GM19193 (cell line): Measurements from ENCODE around the gene ARAF.

Experiments
- POLR2A ChIP-seq: IDR thresholded peaks from 4 replicates; pipeline ENCODE4 v1.6.1; 2011; ENCODE audit not compliant: insufficient read depth, insufficient read length; ENCODE audit errors: extremely low read depth

ARAF gene

DNA sequence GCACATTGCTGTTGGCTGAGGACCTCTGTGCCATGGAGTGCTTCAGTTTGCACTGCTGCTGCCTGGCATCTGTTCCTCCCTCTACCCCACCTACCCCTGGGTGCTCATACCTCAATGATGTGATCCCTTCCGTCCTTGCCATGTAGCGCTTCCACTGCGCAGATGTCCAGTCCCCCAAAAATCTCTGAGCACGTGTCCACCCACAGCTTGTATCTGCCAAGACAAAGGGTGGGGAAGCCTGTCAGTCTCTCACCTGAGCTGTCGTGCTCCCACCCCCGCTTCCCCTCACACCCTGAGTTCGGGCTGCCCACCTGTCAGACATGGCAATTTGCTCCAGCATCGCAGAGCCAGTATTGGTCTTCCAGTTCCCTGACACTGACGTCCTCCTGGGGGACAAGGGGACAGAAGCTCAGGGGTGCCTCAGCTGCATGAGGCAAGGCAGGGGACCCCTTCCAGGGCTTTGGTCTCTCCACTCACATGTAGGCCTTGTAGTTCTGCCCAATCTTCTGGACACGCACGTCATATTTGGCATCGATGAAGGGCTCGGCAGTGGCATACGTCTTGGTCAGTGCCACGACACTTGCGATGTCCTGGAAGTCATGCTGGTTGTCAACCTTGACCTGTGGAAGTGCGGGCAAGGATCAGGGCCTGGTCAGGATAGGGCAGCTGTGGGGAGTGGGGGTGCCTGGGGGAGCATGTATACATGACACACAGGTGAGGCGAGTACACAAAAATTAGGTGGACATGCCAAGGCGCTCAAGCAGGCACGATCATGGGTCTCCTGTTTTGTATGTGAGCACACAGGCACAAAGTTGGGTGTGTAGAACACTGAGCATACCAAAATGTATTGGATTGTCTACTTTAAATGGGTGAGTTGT is 15.3 kb downstream of the ARAF start:
- no peak for TF ChIP-seq POLR2A

DNA sequence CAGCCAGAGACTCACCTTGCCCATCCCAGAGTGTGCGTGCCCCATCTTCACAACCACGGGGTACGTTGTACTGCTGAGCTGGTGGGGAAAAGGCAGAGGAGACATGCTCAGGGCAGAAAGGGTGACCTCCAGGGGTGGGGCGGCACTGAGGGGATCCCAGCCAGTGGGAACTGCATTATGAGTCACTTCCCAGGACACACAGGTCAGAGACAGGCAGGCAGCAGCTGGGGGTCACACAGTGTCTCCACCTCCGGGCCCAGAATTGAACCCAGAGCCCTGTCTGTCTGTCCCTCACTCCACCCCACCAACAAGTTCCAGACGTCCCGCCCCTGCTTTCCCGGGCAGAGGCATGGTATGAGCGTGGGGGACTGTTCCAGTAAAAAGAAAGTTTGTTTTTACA is 16.4 kb downstream of the ARAF start:
- TF ChIP-seq POLR2A = no peak

DNA sequence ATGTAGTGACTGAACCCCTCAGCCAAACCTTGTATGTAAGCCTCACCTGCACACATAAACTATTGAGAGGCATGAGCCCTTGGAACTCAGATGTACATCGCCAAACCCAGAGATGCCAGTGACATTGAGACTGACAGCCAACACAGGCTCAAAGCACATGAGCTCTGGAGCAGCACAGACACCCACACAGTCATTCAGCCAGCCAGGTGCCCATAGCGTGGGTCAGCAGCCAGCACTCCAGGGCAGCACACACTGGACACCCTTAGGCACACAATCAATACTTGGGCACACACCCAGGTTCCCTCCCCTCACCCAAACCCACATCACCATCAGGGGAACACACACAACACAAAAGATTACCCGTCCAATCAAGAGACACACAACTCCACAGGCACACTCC is 16.9 kb downstream of the ARAF start:
- no peak for TF ChIP-seq POLR2A

DNA sequence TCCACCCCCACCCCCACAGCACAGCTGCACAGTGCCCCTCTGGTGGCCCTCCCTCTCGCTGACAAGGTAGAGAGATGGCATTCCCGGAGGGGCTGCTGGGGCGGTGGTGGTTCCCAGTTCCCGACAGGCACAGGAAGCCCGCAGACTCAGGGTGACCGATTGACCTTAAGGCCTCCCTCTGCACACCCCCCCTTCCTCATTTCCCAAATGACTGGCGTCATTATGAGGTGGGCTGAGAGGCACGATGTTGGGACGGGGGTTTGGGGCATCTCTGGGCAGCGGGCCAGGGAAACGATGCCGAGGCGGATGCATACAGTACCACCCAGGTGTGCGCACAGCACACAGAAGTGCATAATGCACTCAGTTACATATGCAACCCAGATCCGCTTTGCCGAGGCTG is 17.7 kb downstream of the ARAF start:
- TF ChIP-seq POLR2A = no peak

DNA sequence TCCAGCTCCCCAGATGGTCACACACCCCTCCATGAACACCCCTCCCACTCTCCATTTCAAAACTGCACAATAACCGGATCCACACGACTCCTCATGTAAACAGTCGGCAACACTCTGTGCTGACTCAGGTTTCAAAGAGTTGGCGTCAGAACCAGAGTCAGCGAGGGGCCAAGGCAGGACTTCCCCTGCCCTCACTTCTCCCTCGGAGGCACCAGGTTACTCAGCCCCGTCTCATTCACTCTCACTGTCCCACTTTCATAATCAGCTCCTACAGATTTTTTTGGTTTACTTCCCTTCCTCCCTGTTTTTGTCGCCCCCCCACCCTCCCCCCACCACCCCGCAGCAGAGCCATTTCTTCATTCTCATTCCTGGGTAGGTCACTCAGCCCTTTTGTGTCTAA is 18.5 kb downstream of the ARAF start:
- no peak for TF ChIP-seq POLR2A

DNA sequence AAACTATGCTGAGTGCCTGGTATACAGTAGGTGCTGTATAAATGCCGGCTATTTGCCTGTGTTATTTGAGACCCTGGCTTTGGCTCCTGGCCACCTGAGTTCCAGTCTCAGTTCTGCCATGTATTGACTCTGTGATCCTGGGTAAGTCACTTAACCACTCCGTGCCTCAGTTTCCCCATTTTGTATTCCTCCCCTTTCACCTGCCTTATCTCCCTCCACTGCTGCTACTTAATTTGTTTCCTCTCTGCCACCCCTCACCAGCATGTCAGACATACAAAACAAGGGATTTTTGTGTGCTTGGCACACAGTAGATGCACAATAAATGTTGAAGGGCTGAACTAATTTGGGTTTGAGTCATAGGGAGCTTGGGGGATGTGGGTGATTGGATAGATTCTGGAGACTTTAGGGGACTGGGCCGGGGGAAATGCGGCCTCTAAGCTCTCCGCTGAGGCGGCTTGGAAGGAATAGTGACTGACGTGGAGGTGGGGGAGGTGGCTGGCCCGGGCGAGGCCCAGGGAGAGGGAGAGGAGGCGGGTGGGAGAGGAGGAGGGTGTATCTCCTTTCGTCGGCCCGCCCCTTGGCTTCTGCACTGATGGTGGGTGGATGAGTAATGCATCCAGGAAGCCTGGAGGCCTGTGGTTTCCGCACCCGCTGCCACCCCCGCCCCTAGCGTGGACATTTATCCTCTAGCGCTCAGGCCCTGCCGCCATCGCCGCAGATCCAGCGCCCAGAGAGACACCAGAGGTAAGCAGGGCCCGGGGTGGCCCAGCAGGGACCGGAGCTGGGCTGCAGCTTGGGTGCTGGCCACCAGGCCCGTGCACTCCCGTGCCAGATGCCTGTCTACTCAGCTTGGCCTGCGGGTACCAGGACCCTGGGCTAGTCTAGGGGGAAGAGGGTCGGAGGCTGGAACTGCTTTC is 21.0 kb downstream of the ARAF start, which contains the start of gene TIMP1:
Gene TIMP1 (plus strand): TSS at position 706 of the 917 bp plus-strand sequence. CDS start 980 bp downstream, outside the sequence.
- TF ChIP-seq POLR2A = peak; percentile 56

DNA sequence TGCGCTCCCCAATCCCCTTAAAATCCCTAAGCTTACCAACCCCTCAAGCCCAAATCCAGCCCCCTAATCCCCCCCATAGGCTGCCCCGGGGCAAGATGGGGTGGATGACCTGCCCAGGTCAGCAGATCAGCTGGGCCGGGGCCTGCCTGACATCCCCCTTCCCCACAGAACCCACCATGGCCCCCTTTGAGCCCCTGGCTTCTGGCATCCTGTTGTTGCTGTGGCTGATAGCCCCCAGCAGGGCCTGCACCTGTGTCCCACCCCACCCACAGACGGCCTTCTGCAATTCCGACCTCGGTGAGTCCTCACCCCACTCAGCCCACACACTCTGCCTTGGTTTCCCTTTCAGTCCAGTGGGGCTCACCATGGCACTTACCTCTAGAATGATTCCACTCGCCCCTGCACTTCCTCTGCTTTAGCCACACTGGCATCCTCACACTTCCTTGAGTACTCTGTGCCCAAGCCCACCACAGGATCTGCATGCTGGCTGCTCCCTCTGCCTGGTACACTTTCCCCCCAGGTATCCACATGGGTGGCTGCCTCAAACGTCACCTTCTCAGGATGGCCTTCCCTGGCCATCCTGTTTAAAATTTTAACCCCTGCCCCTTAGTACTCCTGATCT is 22.3 kb downstream of the ARAF start:
- no peak for TF ChIP-seq POLR2A

DNA sequence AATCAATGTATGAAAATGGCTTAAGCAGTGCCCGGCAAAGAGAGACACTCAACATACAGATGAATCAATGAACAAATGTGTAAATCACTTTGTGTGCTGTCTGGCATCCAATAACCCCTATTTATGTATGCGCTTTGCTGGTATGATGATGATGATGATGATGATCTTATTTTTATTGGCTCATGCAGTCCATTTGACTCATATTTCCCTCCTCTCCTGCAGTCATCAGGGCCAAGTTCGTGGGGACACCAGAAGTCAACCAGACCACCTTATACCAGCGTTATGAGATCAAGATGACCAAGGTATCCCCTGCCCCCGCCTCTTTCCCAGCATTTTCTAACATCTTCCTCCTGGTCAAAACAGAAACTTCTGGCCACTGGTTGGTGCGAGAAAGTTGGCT is 23.7 kb downstream of the ARAF start:
- no peak for TF ChIP-seq POLR2A

DNA sequence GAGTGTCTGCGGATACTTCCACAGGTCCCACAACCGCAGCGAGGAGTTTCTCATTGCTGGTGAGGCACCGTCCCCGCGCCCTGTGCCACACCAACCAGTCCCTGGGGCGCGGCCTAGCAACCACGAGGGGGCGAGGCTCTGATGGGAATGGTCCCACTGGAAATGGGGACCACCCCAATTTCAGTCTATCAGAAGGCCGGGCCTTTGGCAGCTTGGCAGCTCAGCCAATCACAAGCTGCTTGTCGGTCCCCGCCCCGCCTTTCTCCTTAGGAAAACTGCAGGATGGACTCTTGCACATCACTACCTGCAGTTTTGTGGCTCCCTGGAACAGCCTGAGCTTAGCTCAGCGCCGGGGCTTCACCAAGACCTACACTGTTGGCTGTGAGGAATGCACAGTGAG is 24.3 kb downstream of the ARAF start:
- TF ChIP-seq POLR2A = no peak

DNA sequence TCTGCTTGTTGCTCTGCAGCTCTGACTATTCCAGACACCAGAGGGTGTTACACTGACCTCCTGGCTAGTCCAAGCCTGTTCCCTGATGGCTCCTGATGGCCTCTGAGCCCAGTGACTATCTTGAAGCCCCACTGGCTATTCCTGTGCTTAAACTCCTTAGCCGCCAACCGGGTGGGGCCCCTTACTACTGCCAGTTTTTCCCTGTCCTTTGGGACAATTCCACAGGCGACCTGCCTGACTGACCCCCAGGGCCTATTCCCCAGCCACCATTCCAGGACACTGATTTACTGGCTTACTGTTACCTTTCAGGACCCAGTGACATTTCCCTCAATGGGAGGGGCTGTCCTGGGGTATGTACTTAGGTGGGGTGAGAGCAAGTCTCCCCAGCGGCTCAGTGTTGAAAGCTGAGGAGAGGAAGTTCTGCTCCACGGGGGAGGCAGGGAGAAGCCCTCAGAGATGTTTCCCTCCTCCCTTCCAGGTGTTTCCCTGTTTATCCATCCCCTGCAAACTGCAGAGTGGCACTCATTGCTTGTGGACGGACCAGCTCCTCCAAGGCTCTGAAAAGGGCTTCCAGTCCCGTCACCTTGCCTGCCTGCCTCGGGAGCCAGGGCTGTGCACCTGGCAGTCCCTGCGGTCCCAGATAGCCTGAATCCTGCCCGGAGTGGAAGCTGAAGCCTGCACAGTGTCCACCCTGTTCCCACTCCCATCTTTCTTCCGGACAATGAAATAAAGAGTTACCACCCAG is 25.2 kb downstream of the ARAF start:
- TF ChIP-seq POLR2A = no peak

DNA sequence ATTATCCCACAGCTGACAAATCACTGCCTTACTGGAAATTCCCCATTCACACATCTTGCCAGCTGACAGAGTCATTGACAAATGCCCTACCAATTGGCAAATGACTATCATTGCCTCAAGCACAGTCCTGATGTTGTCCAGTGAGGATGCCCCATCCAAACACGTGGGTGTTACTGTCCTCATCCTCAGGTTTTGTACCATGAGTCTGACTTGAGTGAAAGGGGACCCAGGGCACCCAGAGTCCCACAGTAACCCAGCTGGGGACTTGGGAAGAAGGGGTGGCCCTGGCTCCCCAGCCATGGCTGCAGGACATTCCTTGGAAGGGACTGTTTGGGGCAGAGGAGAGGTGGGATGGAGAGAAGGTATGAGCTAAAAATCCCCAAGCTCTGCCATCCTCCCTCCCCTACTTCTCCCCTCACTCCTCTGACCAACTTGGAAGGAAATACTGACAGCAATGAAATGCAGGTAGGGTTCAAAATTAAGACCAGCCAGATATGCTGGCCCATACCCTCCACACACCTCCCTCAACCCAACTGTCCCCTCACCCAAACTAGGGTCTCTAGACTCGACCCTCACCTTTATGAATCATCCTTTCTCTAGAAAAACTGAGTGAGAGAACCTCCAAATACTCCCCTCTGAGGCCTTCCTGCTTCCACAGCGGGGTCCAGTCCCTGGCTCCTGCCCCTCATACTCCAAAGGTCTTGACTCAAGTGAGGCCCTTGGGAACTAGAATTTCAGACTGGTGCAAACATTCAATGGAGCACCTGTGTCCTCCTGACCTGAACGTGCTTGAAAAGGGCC is 26.3 kb downstream of the ARAF start:
- no peak for TF ChIP-seq POLR2A

DNA sequence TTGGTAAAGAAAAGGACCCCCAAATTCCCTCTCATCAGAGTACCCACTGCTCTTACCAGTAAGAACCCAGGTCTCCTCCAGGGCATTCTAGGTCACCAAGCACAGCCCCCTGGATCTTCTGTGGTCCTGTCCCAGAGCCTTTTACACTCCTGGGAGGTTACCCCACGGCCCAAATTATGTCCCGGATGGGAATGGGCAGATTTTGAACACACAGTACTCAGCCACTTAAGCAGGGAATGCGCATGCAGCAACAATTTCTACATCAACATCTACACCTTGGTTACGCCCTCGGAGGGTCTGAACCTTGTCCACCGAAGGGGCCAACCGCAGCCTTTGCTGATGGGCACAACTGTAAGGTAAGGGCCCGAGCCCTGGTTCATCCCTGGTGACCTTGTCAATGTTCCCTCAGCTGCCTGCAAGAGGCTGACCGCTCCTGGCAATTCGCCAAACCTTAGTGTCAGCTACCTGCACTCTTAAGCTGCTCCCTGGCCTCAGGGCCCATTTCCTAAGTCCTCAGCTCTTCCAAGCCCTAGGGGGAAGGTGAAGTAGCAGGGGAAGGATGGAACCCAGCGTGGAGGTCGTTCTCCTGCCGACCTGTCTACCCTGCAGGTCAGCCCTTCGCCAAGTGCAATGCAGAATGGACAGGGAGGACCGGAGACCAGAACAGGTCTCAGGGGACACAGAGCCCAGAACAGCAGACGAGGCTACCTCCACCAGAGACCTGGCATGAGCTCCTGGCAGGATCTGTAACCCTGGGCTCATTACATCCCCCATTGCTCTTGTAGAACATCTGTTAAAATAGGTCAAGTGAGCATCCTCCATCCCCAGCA is 27.1 kb downstream of the ARAF start:
- TF ChIP-seq POLR2A = no peak

DNA sequence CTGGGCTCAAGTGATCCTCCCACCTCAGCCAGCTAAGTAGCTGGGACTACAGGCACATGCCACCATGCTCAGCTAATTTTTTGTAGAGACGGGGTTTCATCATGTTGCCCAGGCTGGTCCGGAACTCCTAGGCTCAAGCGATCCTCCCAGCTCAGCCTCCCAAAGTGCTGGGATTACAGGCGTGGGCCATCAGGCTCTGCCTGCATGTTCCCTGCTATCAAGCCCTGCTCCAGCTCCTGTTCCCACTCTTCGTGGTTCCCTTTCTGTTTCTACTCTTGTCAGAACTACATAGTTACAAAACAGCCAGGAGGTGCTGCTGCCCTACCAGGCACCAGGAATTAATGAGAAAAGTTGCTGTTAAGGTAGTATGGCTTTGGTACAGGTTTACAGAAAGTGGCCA is 30.0 kb downstream of the ARAF start:
- no peak for TF ChIP-seq POLR2A
